GM03348 (cell line): ENCODE data around the gene EEF1AKMT4.

Source experiments
- DNase-seq: peaks from one replicate; pipeline ENCODE4 v3.0.0; 2012; ENCODE audit warnings: low spot score

The EEF1AKMT4 gene

GRCh38 chr3:184249412-184250166, at the start of gene EEF1AKMT4:
Gene EEF1AKMT4, plus strand, starts transcription at chr3:184249672. Its CDS starts 23 bp downstream, at chr3:184249695.
- DNase-seq: peak; percentile 97

- no peak for DNase-seq
These were observed 48.6 kb upstream of the EEF1AKMT4 start for GRCh38 chr3:184200825-184201224.

GRCh38 chr3:184203526-184203925, 45.9 kb upstream of the EEF1AKMT4 start:
- DNase-seq: no peak

GRCh38 chr3:184209146-184209923, 40.1 kb upstream of the EEF1AKMT4 start:
- no peak for DNase-seq

- DNase-seq: no peak
These were observed 38.2 kb upstream of the EEF1AKMT4 start for GRCh38 chr3:184211297-184211696.

- no peak for DNase-seq
These were observed 37.8 kb upstream of the EEF1AKMT4 start for GRCh38 chr3:184211718-184212117.

GRCh38 chr3:184218814-184219213, 30.7 kb upstream of the EEF1AKMT4 start:
- DNase-seq: no peak

- DNase-seq: no peak
These were observed 27.0 kb upstream of the EEF1AKMT4 start for GRCh38 chr3:184222521-184222920.

GRCh38 chr3:184223946-184224345, 25.5 kb upstream of the EEF1AKMT4 start:
- DNase-seq: no peak

GRCh38 chr3:184227481-184227935, 22.0 kb upstream of the EEF1AKMT4 start:
- DNase-seq: peak; percentile 73

- no peak for DNase-seq
These were observed 20.9 kb upstream of the EEF1AKMT4 start for GRCh38 chr3:184228376-184229137.

GRCh38 chr3:184229394-184230080, 19.9 kb upstream of the EEF1AKMT4 start, which contains the start of gene VWA5B2:
Gene VWA5B2, plus strand, starts transcription at chr3:184229585. Its CDS starts 944 bp downstream, at chr3:184230529.
- DNase-seq: peak; percentile 84

- peak; percentile 27 for DNase-seq
These were observed 19.3 kb upstream of the EEF1AKMT4 start for GRCh38 chr3:184230081-184230602.

- peak; percentile 20 for DNase-seq
These were observed 18.6 kb upstream of the EEF1AKMT4 start for GRCh38 chr3:184230603-184231528.

- DNase-seq: no peak
These were observed 17.8 kb upstream of the EEF1AKMT4 start for GRCh38 chr3:184231671-184232070.

GRCh38 chr3:184233127-184233843, 16.2 kb upstream of the EEF1AKMT4 start:
- no peak for DNase-seq

- DNase-seq: peak; percentile 70
These were observed 15.2 kb upstream of the EEF1AKMT4 start for GRCh38 chr3:184234224-184234623.

- no peak for DNase-seq
These were observed 14.6 kb upstream of the EEF1AKMT4 start for GRCh38 chr3:184234671-184235380.
